ENCODE data around the gene IQGAP3.
"Not testable (repeated sequence)": the region's sequence is repeated elsewhere in the genome, so short reads cannot be mapped to it uniquely, and the experiment has no call there.

The IQGAP3 gene

GRCh38 chr1:156594190-156594589, 21.8 kb upstream of the IQGAP3 start:
- DNase-seq (ENCODE audit: low spot score): no peak

- no peak for DNase-seq (ENCODE audit: low spot score)
Observed at GRCh38 chr1:156593661-156593989, 21.3 kb upstream of the IQGAP3 start.

DNA sequence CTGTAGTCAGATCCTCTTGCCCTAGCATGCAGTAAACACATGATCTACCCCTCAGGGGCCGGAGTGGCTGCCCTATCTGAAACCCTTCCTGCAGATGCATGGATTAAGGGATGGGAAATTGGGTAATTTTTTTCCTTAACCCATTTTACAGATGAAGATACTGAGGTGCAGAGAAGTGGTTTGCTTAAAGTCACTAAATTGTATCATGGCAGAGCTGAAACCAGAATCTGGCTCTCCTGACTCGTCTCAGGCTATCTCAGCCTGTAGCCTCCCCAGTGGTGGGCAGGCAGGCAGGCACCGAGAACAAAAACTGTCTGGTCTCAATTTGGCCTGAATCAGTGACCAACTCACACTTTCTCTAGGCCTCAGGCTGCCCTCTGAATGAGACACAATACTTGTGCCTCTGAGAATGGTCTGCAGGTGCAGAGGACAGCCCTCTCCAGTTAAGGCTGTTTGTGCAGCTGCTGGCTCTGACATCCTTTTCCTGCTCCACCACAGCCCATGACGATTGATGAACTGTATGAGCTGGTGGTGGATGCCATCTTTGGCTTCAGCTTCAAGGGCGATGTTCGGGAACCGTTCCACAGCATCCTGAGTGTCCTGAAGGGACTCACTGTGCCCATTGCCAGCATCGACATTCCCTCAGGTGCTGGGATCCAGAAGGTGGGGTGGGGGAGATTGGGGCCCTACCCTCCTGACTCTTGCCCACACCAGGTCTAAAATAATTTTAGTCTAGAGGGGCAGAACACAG, 20.7 kb upstream of the IQGAP3 start:
- DNase-seq (ENCODE audit: low spot score): no peak

GRCh38 chr1:156592158-156592909, 20.0 kb upstream of the IQGAP3 start:
- no peak for DNase-seq (ENCODE audit: low spot score)

DNA sequence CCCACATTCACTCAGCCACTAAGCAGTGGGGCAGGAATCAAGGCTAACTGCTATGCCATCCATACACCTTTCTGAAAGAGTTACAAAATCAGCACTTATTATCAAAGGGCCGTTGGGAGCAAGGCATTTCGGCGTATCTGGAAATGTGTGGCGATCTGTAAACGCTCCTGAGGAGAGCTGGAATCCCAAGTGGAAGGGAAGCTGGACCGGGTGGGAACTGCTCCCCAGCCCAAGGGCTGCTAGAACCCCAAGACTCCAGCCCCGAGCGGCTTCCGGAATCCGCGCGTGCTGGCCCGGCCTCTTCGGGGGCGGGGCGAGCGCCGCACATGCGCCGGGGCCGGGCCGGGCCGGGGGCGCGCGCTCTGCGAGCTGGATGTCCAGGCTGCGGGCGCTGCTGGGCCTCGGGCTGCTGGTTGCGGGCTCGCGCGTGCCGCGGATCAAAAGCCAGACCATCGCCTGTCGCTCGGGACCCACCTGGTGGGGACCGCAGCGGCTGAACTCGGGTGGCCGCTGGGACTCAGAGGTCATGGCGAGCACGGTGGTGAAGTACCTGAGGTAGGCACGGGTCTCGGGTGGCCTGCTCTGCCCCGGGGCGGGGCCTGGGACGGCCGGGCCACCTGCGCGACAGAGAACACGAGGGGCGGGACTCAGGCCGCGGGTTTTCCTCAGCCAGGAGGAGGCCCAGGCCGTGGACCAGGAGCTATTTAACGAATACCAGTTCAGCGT, 19.2 kb upstream of the IQGAP3 start, which contains the start of gene NAXE:
Gene NAXE (plus strand): TSS at position 345 of the 726 bp plus-strand sequence. CDS start 29 bp downstream, at position 374.
- peak; percentile 97 for DNase-seq (ENCODE audit: low spot score)

DNA sequence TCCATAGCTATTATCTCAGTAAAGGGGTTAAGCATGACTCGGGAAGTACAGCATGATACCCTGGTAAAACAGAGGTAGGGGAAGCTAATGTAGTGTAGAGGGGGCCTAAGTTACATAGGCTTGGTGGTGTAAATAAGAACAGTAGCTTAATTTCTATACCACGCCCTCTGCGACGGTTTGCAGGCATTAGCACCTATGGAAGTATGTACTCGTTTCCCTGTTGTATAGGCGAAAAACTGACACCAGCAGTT, 18.7 kb upstream of the IQGAP3 start:
- no peak for DNase-seq (ENCODE audit: low spot score)

DNA sequence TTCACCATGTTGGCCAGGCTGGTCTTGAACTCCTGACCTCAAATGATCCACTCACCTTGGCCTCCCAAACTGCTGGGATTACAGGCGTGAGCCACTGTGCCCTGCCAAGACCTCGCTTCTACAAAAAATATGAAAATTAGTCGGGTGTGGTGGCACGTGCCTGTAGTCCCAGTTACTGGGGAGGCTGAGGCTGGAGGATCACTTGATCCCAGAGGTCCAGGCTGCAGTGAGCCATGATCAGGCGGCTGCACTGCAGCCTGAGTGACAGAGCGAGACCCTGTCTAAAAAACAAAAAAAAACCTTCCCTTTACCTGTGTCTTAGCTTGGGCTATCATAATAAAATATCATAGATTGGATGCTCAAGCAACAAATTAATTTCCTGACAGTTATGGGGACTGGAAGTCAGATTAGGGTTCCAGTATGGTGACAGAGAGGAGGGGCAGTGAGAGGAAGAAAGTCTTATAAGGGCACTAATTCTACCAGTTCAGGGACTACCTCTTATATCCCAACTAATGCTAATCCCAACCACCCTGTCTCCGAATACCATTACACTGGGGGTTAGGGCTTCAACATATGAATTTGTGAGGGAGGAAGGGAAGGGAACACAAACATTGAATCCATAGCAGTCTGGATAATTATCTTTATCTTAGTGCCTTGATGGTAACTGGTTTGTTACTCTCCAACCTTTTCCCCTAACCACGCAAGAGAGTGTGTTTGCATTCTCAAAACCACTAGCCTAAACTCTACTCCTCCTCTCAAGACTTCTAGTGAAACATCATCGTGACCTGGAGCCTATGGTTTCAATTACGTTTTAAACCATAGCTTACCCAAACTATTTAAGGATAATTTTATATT, 18.2 kb upstream of the IQGAP3 start:
- DNase-seq (ENCODE audit: low spot score): no peak

GRCh38 chr1:156589546-156589945, 17.2 kb upstream of the IQGAP3 start:
- DNase-seq (ENCODE audit: low spot score): no peak

DNA sequence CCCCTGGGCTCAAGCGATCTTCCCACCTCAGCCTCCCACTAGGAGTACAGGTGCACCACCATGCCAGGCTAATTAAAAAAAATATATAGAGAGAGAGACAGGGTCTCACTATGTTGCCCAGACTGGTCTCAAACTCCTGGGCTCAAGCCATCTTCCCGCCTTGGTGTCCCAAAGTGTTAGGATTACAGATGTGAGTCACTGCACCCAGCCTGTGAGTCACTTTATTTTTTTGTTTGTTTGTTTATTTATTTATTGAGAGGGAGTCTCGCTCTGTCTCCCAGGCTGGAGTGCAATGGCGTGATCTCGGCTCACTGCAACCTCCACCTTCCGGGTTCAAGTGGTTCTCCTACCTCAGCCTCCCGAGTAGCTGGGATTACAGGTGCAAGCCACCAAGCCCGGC, 15.6 kb upstream of the IQGAP3 start:
- not testable (repeated sequence) for DNase-seq (ENCODE audit: low spot score)

GRCh38 chr1:156586892-156587477, 14.6 kb upstream of the IQGAP3 start:
- no peak for DNase-seq (ENCODE audit: low spot score)

DNA sequence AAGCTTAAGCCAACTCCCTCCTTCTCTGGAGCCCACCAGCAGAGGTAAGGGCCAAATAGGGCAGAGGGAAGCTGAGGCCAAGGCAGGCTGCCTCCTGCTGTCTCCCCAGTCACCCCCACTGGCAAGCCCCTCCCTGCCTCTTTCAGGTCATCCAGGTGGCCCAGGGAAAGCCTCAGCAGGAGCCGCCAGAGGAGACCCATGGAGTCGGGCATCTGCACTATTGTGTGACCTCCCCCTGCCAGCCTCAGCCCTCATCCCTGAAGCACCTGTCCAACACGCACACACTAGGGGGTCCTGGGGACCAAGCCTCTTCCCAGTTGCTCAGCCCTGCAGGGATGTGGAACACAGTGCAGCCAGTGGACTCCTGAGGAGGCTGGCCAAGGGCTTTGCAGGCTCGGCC, 14.0 kb upstream of the IQGAP3 start:
- no peak for DNase-seq (ENCODE audit: low spot score)

DNA sequence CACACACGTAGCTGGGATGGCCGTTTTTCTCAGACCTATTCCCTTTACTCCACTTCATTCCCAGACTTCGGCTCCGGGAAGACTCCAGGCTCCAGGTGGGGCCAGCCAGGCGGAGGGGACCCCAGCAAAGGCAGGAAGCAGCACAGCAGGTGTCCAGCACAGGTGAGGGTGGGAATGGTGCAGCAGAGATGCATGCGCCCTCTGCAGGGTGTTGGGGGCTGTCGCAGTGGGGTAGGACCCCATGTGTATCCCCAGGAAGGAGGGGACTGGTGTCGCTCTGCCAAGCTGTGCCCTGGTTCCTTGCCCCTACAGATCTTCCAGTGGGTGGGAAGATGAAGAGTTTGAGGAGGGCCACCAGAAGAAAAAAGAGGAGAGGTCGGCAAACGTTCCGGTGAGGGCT, 12.4 kb upstream of the IQGAP3 start:
- peak; percentile 77 for DNase-seq (ENCODE audit: low spot score)

DNA sequence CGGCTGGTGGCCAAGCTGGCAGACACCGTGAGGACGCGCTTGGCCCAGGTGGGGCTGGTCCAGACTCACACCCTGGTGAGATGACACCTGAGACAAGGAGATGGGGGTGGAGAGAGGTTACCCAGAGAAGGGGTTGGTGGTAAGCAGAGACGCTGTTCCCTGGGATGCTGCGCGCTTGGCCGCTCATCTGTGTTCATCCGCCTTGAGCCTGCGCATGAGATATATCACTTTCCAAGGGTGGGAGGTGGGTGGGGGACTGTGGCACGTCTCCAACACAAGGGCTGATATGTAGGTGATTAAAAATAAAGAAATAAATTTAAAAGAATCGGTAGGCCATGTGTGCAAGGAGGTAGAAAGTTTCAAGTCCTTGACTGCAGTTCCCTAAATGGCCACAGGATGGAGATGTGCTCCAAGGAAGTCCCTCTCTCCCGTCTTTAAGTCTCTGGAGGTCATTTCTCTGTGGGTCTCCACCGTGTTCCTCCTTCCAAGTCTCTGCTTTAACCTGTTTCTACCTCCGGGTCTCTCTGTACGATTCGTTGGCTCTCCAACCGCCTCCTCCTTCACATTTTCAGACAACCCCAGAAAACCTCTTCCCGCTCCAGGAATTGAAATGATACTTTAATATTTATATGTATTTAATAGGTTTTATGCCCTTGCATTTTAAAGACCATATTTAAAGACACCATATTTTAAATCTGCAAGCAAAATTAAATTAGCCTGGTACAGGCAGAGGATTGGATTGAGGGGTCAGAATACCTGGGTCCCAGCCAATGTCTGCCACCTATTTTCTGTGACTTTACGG, 11.7 kb upstream of the IQGAP3 start:
- peak; percentile 83 for DNase-seq (ENCODE audit: low spot score)

DNA sequence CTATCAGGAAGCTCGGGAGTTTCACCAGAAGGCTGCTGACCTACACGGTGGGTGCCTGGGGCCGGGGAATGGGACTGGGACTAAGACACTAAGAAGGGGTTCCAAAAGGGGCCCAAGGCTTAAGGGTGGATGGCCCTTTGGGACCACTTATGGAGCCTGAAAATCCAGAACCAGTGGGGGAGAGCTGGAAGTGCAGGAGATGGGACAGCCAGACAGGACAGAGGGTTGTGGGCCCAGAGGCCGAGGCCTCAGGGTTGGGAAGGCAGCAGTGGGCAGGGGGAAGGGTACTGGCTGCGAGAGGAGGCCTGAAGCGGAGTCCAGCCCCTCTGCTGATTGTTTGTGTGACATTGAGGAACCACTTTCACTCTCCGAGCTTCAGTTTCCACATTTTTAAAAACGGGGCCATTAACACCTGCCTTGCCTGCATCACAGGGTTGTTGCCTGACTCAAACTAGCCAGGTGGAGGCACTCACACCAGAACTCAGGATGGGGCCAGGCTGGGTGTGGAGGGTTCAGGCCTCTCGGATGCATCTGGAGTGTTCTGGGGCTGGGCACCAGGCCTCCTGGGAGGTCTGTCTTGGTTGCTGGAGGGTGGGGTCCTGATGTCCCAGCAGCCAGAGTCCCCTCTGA, 10.1 kb upstream of the IQGAP3 start:
- DNase-seq (ENCODE audit: low spot score): no peak

- DNase-seq (ENCODE audit: low spot score): no peak
Observed at GRCh38 chr1:156581661-156582387, 9.5 kb upstream of the IQGAP3 start.

DNA sequence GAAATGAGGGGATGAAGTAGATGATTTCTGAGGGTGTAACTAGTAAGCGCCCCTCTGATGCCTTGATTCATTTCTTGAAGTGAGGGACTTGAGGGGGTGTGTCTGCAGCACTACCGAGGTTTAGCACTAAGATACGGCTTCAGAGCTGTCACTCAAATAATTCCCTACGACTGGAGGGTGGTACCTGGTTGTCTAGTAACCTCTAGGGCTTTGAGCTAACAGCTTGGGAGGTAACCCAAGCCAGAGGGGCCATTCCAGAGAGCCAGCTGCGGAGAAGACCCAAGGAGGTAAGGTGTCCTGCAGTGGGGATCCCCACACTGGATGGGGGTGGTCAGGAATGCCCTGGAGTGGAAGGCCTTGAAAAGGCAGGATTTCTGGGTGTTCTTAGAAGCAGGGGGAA, 7.1 kb upstream of the IQGAP3 start, which contains the start of gene TTC24:
Gene TTC24 (plus strand): TSS at position 252 of the 400 bp plus-strand sequence. CDS start 1,642 bp downstream, outside the sequence.
- DNase-seq (ENCODE audit: low spot score): no peak

DNA sequence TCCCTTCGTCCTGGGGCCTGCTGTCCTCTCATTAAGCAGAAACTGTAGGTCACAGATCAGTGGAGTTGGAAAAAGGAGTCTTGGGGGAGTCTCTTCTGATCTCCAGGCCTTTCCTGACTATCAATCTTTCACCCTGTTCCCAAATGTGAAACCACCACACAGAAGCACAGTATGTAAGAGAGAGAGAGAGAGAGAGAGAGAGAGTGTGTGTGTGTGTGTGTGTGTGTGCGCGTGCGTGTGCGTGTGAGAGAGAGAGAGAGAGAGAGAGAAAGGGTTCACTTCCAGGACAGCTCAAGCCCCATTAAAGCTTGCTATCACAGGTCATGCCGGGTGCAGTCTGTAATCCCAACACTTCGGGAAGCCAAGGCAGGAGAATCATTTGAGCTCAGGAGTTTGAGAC, 5.7 kb upstream of the IQGAP3 start:
- no peak for DNase-seq (ENCODE audit: low spot score)

DNA sequence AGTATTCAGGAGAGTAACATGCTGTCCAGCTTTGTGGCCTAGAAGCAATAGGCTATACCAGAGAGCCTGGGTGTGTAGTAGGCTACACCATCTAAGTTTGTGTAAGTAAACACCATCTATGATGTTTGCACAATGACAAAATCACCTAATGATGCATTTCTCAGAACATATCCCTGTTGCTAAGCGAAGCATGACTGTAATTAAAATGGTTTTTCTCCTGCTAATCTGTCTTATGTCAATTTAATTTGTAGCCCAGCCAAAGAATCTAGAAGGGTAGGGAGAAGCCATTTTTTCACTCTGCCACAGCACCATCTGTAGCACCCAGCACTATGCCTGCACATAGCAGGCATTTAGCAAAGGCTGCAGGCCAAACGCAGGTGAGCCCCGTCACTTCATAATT, 5.2 kb upstream of the IQGAP3 start:
- DNase-seq (ENCODE audit: low spot score): peak; percentile 65

DNA sequence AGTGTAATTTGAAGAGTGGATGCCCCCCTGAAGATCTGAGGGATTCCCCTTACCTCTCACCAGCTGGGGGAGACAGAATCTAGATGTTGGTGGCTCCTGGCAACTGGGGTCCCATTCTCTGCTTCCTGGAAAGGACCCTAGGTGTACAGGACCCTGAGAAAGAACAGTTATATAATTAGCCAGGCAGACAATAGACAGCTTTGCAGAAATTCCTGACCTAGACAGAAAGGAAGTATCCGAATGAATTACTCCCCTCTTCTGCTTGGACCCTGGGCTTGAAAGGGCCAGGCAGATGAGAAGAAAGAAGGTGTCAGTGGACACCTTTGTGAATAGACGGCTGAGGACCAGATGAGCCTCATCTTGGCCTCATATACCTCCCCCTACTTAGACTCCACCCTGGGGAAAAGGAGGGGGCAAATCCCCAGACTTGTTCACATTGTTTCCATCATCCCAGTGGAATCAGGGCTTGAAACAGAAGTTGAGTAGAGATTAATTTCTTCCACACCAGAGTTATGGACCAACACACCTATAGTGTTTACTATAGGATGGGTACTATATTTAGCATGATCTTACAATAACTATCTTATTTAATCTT, 1.8 kb upstream of the IQGAP3 start:
- DNase-seq (ENCODE audit: low spot score): peak; percentile 73

All from D341Med (cell line).